Heart left ventricle (tissue), 13 donors: ENCODE measurements around the gene TRMU.

Experiments used
- POLR2A ChIP-seq, 2 donors: fragments of 450-650 bp; IDR thresholded peaks; one replicate each; pipeline ENCODE4 v1.6.1; 2017; ENCODE audit warnings: antibody characterized with exemption in 2 of 2, mild to moderate bottlenecking in 2 of 2, moderate library complexity in 2 of 2
- TF ChIP-seq, protein P1 (sequence below), 12 donors: fragments of 200-600 bp; sonication (generic) in 4 of 12; IDR thresholded peaks; one replicate each; pipeline versions ENCODE4 v1.5.0 to v1.8.0; 2018 to 2022; ENCODE audit warnings: antibody characterized with exemption in 12 of 12, mild to moderate bottlenecking in 5 of 12
- donor health status: ischemic (EF 13 %, LVEDD 7.1; RV severe dilation, severe dysfunction).
- donor health status: DM: no; HTN: yes; CAD: no.
- donor health status: DM: no; HTN: no; CAD: no.
- donor health status: ischemic (EF 25% LVEDD 6.9; RV normal size, moderate dysfunction).
- donor health status: ischemic (EF 25% LVEDD 5.7; RV mildly dilated, moderate dysfunction).
- donor health status: ischemic (EF 35%, LVEDD 5.7; RV mildly dilated, moderate dysfunction).
- donor health status: nonischemic (EF 11% LVEDD 7.7; RV severe dilation, severe dysfunction).
- donor health status: DM: yes; HTN: yes; CAD: no.
- donor health status: PGD.
- donor health status: ischemic (EF 29% LVEDD 5.4; RV normal size, mild dysfunction).
- donor health status: nonischemic (EF 23%, LVEDD 6.1; RV moderate dilation, normal function).

- TF ChIP-seq POLR2A (IDR thresholded peaks at IDR 0.05) = no peak
- TF ChIP-seq, protein P1, sequence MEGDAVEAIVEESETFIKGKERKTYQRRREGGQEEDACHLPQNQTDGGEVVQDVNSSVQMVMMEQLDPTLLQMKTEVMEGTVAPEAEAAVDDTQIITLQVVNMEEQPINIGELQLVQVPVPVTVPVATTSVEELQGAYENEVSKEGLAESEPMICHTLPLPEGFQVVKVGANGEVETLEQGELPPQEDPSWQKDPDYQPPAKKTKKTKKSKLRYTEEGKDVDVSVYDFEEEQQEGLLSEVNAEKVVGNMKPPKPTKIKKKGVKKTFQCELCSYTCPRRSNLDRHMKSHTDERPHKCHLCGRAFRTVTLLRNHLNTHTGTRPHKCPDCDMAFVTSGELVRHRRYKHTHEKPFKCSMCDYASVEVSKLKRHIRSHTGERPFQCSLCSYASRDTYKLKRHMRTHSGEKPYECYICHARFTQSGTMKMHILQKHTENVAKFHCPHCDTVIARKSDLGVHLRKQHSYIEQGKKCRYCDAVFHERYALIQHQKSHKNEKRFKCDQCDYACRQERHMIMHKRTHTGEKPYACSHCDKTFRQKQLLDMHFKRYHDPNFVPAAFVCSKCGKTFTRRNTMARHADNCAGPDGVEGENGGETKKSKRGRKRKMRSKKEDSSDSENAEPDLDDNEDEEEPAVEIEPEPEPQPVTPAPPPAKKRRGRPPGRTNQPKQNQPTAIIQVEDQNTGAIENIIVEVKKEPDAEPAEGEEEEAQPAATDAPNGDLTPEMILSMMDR (IDR thresholded peaks at IDR 0.05) = no peak
Measured at GRCh38 chr22:46405901-46406300, 70.4 kb downstream of the TRMU start.
